Measurements from ENCODE around the gene SVIL. TPM values are rescaled to one million over a fixed set of nuclear protein-coding genes. Genes with fewer than 3 reads are reported as not detected.

The SVIL gene
- total RNA-seq, 1 experiment from 2014 or later, result 15.3 TPM

GRCh38 chr10:29600067-29600466 is 34.7 kb downstream of the SVIL start:
- H3K4ac ChIP-seq (ENCODE audit: low read depth, low read length), result no peak overlapping the region
- H3K79me2 ChIP-seq (ENCODE audit: insufficient read depth, low read length), result no peaks in the 10 kb centered on the region
- no peak for DNase-seq
- no peak overlapping the region for H3T11ph ChIP-seq (ENCODE audit: low read length)
- no peak overlapping the region for H3K9ac ChIP-seq (ENCODE audit: extremely low read depth, insufficient read length, low read length)
- H3K23ac ChIP-seq (ENCODE audit: insufficient read length, low read depth, low read length), result no peak overlapping the region
- H2BK120ac ChIP-seq (ENCODE audit: low read depth, low read length, poor library complexity, severe bottlenecking), result no peak overlapping the region
- no peak overlapping the region for H3K27ac ChIP-seq (ENCODE audit: insufficient read length, low read depth, low read length)
- no peaks in the 10 kb centered on the region for H4K20me1 ChIP-seq (ENCODE audit: control insufficient read depth, insufficient read depth, insufficient read length)
- Mint-ChIP-seq H3K27me3 (ENCODE audit: low read depth) (no peaks in the 10 kb centered on the region), H3K36me3 (ENCODE audit: insufficient read depth in 1 of 3, low read depth in 3 of 3) (no peaks in the 10 kb centered on the region), H3K4me1 (peaks cover 15 to 16% of the 10 kb centered on the region in 2 experiments), H3K27ac (no peak overlapping the region), H3K9me3 (no peaks in the 10 kb centered on the region), H3K4me3 (no peak overlapping the region)
- H2BK15ac ChIP-seq (ENCODE audit: low read depth, low read length), result no peak overlapping the region
- no peaks in the 10 kb centered on the region for H3K79me1 ChIP-seq (ENCODE audit: insufficient read depth, low read depth, low read length, poor library complexity, severe bottlenecking)
- peaks cover 3% of the 10 kb centered on the region; the same call in 1 of the 2 replicates for H3K4me1 ChIP-seq (ENCODE audit: insufficient read depth, low read length)
- no peak overlapping the region for H4K91ac ChIP-seq (ENCODE audit: insufficient read length, low read depth, low read length)
- H3K56ac ChIP-seq (ENCODE audit: insufficient read length, low read depth, low read length), result no peak overlapping the region
- H3K4me2 ChIP-seq (ENCODE audit: insufficient read depth, insufficient read length, low read length), result no peak overlapping the region
- no peak overlapping the region for H4K8ac ChIP-seq (replicated peaks; ENCODE audit: insufficient read length, low read depth, low read length)
- H2BK5ac ChIP-seq (ENCODE audit: insufficient read length, low read length), result no peak overlapping the region
- no peak overlapping the region for H3K14ac ChIP-seq (ENCODE audit: insufficient read depth, low read length)
- H3K9me3 ChIP-seq (ENCODE audit: control insufficient read depth, low read depth, low read length), result no peaks in the 10 kb centered on the region
- no peak overlapping the region for H2BK20ac ChIP-seq (ENCODE audit: low read depth, low read length, poor library complexity, severe bottlenecking)
- H3K27me3 ChIP-seq (ENCODE audit: insufficient read depth, low read length), result no peaks in the 10 kb centered on the region
- no peak overlapping the region for H2AK5ac ChIP-seq (ENCODE audit: insufficient read length, low read length)
- WGBS (ENCODE audit: extremely low coverage, insufficient read length, low lambda C conversion rate), result no CpG with 5 or more reads among the region's 2 CpGs
- no peak overlapping the region for H2BK12ac ChIP-seq (ENCODE audit: insufficient read length, low read depth, low read length)
- TF ChIP-seq, protein P1, sequence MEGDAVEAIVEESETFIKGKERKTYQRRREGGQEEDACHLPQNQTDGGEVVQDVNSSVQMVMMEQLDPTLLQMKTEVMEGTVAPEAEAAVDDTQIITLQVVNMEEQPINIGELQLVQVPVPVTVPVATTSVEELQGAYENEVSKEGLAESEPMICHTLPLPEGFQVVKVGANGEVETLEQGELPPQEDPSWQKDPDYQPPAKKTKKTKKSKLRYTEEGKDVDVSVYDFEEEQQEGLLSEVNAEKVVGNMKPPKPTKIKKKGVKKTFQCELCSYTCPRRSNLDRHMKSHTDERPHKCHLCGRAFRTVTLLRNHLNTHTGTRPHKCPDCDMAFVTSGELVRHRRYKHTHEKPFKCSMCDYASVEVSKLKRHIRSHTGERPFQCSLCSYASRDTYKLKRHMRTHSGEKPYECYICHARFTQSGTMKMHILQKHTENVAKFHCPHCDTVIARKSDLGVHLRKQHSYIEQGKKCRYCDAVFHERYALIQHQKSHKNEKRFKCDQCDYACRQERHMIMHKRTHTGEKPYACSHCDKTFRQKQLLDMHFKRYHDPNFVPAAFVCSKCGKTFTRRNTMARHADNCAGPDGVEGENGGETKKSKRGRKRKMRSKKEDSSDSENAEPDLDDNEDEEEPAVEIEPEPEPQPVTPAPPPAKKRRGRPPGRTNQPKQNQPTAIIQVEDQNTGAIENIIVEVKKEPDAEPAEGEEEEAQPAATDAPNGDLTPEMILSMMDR (conservative IDR thresholded peaks at IDR 0.05), result no peak
- no peak overlapping the region for H3K18ac ChIP-seq (ENCODE audit: insufficient read length, low read depth, low read length)
- H2AFZ ChIP-seq (ENCODE audit: low read length), result no peak overlapping the region
- no peak overlapping the region for H4K5ac ChIP-seq (ENCODE audit: insufficient read length, low read depth, low read length)
- no peaks in the 10 kb centered on the region for H3K23me2 ChIP-seq (ENCODE audit: insufficient read length, low read depth, low read length, poor library complexity, severe bottlenecking)
